B cell (primary cell): ENCODE data around the gene TBC1D3B. TPM values are rescaled to one million over a fixed set of nuclear protein-coding genes. Genes with fewer than 3 reads are reported as not detected.

Source experiments
- ATAC-seq: fragments of 200-7000 bp; cut with Tn5 transposase; one replicate; pipeline ENCODE4 v1.10.0; 2021; ENCODE audit warnings: low read depth, mild to moderate bottlenecking, moderate number of reproducible peaks, moderate library complexity
- CTCF ChIA-PET: fragments of 350-600 bp; sonication (Branson Sonifier 250); formaldehyde crosslinking; loops from one replicate; lab custom pipeline; 2021; ENCODE audit warnings: antibody characterized with exemption, inconsistent platforms; lab: Charles Lee
- POLR2A ChIA-PET: fragments of 350-600 bp; sonication (Branson Sonifier 250); formaldehyde crosslinking; loops from one replicate; lab custom pipeline; 2021; ENCODE audit warnings: antibody characterized with exemption; lab: Charles Lee
- DNase-seq: peaks from one replicate; pipeline ENCODE4 v3.0.0; 2013
- H2AFZ ChIP-seq: 2 replicates; pipeline ENCODE4 v1.6.1; 2012; ENCODE audit warnings: mild to moderate bottlenecking, low read depth, low read length; ENCODE audit not compliant: insufficient read depth, poor library complexity, severe bottlenecking
- H3K27ac ChIP-seq, 2 donors: 1 replicate in 1 of 2; 2 replicates in 1 of 2; pipeline ENCODE4 v1.5.1; 2012 to 2013; ENCODE audit warnings: low read length in 2 of 2, mild to moderate bottlenecking in 2 of 2, moderate library complexity in 1 of 2
- H3K27me3 ChIP-seq, 4 experiments: fragments of 200-600 bp in 1 of 4; sonication (generic) in 1 of 4; replicated peaks in 1 of 4; 1 replicate in 2 of 4; 2 replicates in 2 of 4; pipeline versions ENCODE4 v1.6.1 to v1.7.0; 2013 to 2016; ENCODE audit warnings: low read length in 3 of 4, mild to moderate bottlenecking in 2 of 4, mixed read lengths in 1 of 4, moderate library complexity in 1 of 4; ENCODE audit not compliant: insufficient read depth in 4 of 4, control insufficient read depth in 3 of 4; ENCODE audit errors: control extremely low read depth in 1 of 4
- H3K36me3 ChIP-seq, 2 experiments: replicated peaks in 1 of 2; 1 replicate in 1 of 2; 2 replicates in 1 of 2; pipeline versions ENCODE4 v1.6.1 to v1.7.1; 2013; ENCODE audit warnings: low read length in 1 of 2; ENCODE audit not compliant: insufficient read depth in 2 of 2, control insufficient read depth in 1 of 2; ENCODE audit errors: control extremely low read depth in 1 of 2, extremely low read depth in 1 of 2
- H3K4me1 ChIP-seq, 2 donors: fragments of 200-600 bp in 1 of 2; sonication (generic) in 1 of 2; 1 replicate in 1 of 2; 2 replicates in 1 of 2; pipeline versions ENCODE4 v1.5.1 to v1.6.1; 2013 to 2017; ENCODE audit warnings: low read length in 2 of 2; ENCODE audit not compliant: control insufficient read depth in 2 of 2, insufficient read depth in 2 of 2
- H3K4me2 ChIP-seq: replicated peaks from 2 replicates; pipeline ENCODE3; 2012; ENCODE audit warnings: mild to moderate bottlenecking, low read depth, low read length; ENCODE audit not compliant: poor library complexity, severe bottlenecking
- H3K4me3 ChIP-seq, 5 experiments: fragments of 200-600 bp in 1 of 5; sonication (generic) in 1 of 5; 1 replicate in 3 of 5; 2 replicates in 2 of 5; pipeline versions ENCODE4 v1.5.1 to v1.7.0; 2011 to 2016; ENCODE audit warnings: low read length in 4 of 5, mild to moderate bottlenecking in 4 of 5, low read depth in 2 of 5, control low read depth in 1 of 5, moderate library complexity in 1 of 5; ENCODE audit not compliant: insufficient read depth in 1 of 5; ENCODE audit errors: control extremely low read depth in 1 of 5, extremely low read depth in 1 of 5
- H3K79me2 ChIP-seq: fragments of 200-600 bp; sonication (generic); one replicate; pipeline ENCODE4 v1.6.0; 2016; ENCODE audit warnings: low read length; ENCODE audit not compliant: control insufficient read depth, insufficient read depth
- H3K9ac ChIP-seq: fragments of 200-600 bp; sonication (generic); 2 replicates; pipeline ENCODE4 v1.6.1; 2017; ENCODE audit warnings: mild to moderate bottlenecking, low read length, moderate library complexity
- H3K9me3 ChIP-seq, 3 donors: one replicate each; pipeline versions ENCODE4 v1.6.1 to v1.7.1; 2013; ENCODE audit warnings: low read length in 2 of 3; ENCODE audit not compliant: control insufficient read depth in 2 of 3, insufficient read depth in 1 of 3; ENCODE audit errors: control extremely low read depth in 1 of 3
- H4K20me1 ChIP-seq: 2 replicates; pipeline ENCODE4 v1.6.0; 2012; ENCODE audit warnings: mild to moderate bottlenecking, low read length; ENCODE audit not compliant: insufficient read depth, control insufficient read depth, poor library complexity, severe bottlenecking
- H3K27ac Mint-ChIP-seq: one replicate; pipeline ENCODE4 v1.8.0; 2021; ENCODE audit warnings: mixed read lengths
- H3K27me3 Mint-ChIP-seq: one replicate; pipeline ENCODE4 v1.8.0; 2021; ENCODE audit warnings: mixed read lengths
- H3K4me1 Mint-ChIP-seq: one replicate; pipeline ENCODE4 v1.8.0; 2021; ENCODE audit warnings: mixed read lengths
- H3K4me3 Mint-ChIP-seq: one replicate; pipeline ENCODE4 v1.8.0; 2021; ENCODE audit warnings: mixed read lengths
- H3K9me3 Mint-ChIP-seq: one replicate; pipeline ENCODE4 v1.8.0; 2022; ENCODE audit warnings: mixed read lengths; ENCODE audit not compliant: insufficient read depth
- EZH2 ChIP-seq: IDR thresholded peaks from 2 replicates; pipeline ENCODE4 v1.6.1; 2012; ENCODE audit warnings: borderline replicate concordance, low read depth, mild to moderate bottlenecking, moderate library complexity, low read length; ENCODE audit not compliant: insufficient read depth, poor library complexity, severe bottlenecking
- WGBS: methylation state at CpG from one replicate; pipeline ENCODE4 v1.1.5; 2013; ENCODE audit warnings: missing lambda C conversion rate; ENCODE audit not compliant: insufficient coverage; 5-methylcytosine and 5-hydroxymethylcytosine counted together
- intact Hi-C: fragments of 100-400 bp; cut with micrococcal nuclease; formaldehyde crosslinking; loops from one replicate; pipeline ENCODE4 v1.10.0; 2022
- polyA plus RNA-seq: library from polyadenylated mRNA; depleted of rRNA; stranded (reverse); fragments of >200 nt; gene quantifications from 2 replicates; pipeline ENCODE4 v1.2.3, GENCODE V29; 2012
- total RNA-seq, 2 donors: library from RNA; stranded (reverse); fragments of 120-200 nt in 1 of 2; gene quantifications; 1 replicate in 1 of 2; 2 replicates in 1 of 2; pipeline versions ENCODE4 v1.2.3 to v1.2.4, GENCODE V29; 2013 to 2022
- TF ChIP-seq, protein P1 (sequence below): fragments of 200-600 bp; IDR thresholded peaks from one replicate; pipeline ENCODE4 v1.8.0; 2022; ENCODE audit warnings: antibody characterized with exemption, mild to moderate bottlenecking

The TBC1D3B gene
- total and polyA plus RNA-seq, 2 donors (not counting 1 experiment from before 2014, with no cell fraction given) = 3.2 to 17.3 TPM

DNA sequence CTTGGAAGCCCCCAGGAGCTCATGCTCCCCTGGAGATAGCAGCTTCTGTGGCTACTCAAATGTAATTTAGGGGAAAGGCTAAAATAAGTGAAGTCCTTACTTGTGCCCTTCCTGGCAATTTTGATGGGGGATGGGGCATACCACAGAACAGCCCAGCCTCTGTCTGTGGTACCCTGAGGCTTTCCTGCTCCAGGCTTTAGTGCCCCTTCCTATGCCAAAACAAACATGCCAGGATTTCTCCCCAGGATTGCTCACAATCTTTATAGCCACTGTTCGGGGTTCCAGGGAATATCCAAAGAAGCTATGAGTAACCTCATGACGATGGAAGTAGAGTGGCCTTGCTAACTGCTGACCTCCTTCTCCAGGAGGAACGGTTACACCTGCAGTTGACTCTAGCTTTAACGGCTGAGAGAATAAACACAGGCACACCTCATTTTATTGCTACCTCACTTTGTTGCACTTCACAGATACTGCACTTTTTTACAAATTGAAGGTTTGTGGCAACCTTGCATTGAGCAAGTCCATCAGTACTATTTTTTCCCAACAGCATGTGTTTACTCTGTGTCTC is 47.9 kb downstream of the TBC1D3B start:
- H3K79me2 ChIP-seq = no peaks in the 10 kb centered on the region
- peak overlapping the region; percentile 79 for H3K4me3 Mint-ChIP-seq
- DNase-seq (no peak), ATAC-seq (no peak)
- peaks cover 0 to 29% (median 24%) of the 10 kb centered on the region in 3 donors for H3K9me3 ChIP-seq
- ChIA-PET POLR2A (no interaction called here), CTCF (interaction anchor here (1.2 to 1.6 kb wide), 5 partner anchors 8 to 152 kb away, joined by 3 to 10 read pairs (median 3); no protein-coding TSS in a partner anchor)
- peaks cover 74% of the 10 kb centered on the region for H3K4me1 Mint-ChIP-seq
- no peaks in the 10 kb centered on the region for H3K36me3 ChIP-seq
- peak overlapping the region in 3 of 5 experiments; percentile 13 to 24 (median 16) for H3K4me3 ChIP-seq
- WGBS = 64% methylated on average over 4 of the region's 4 CpGs
- no peaks in the 10 kb centered on the region for H4K20me1 ChIP-seq
- no peaks in the 10 kb centered on the region for H3K27me3 Mint-ChIP-seq
- H3K9ac ChIP-seq = peak overlapping the region; percentile 48
- peak overlapping the region; percentile 61 for H3K4me2 ChIP-seq
- intact Hi-C loops = loop anchor here (5.0 kb wide), 1 partner anchor 56 kb away; no protein-coding TSS in a partner anchor
- no peaks in the 10 kb centered on the region for H3K27me3 ChIP-seq
- H3K27ac ChIP-seq = peak overlapping the region; percentile 71 to 89
- H3K27ac Mint-ChIP-seq = peak overlapping the region; percentile 86
- H3K4me1 ChIP-seq = peaks cover 75 to 83% of the 10 kb centered on the region in 2 donors
- H3K9me3 Mint-ChIP-seq = peaks cover 4% of the 10 kb centered on the region
- H2AFZ ChIP-seq = no peak overlapping the region
- TF ChIP-seq, protein P1, sequence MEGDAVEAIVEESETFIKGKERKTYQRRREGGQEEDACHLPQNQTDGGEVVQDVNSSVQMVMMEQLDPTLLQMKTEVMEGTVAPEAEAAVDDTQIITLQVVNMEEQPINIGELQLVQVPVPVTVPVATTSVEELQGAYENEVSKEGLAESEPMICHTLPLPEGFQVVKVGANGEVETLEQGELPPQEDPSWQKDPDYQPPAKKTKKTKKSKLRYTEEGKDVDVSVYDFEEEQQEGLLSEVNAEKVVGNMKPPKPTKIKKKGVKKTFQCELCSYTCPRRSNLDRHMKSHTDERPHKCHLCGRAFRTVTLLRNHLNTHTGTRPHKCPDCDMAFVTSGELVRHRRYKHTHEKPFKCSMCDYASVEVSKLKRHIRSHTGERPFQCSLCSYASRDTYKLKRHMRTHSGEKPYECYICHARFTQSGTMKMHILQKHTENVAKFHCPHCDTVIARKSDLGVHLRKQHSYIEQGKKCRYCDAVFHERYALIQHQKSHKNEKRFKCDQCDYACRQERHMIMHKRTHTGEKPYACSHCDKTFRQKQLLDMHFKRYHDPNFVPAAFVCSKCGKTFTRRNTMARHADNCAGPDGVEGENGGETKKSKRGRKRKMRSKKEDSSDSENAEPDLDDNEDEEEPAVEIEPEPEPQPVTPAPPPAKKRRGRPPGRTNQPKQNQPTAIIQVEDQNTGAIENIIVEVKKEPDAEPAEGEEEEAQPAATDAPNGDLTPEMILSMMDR = no peak
- no peak for TF ChIP-seq EZH2

DNA sequence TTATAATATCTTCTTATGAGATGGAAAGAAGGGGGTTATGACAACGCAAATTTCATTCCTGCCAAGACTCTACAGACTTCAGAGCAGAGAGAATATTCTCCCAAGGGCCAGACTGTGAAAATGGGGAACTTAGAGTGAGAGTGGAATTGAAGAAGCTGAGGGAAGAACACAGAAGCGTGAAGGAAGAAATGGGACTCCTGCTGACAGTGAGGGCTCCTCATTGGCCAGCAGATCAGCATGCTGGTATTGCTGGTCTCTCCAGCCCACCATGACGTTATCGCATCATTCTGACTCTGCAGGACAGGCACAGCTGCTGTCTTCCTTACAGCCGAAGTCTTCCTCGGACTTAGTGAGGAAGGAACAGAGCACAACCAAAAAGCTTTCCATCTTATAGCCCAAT is 48.5 kb downstream of the TBC1D3B start:
- peak overlapping the region in 4 of 5 experiments; percentile 16 to 41 (median 31) for H3K4me3 ChIP-seq
- no peaks in the 10 kb centered on the region for H3K79me2 ChIP-seq
- Mint-ChIP-seq H3K9me3 (peaks cover 4% of the 10 kb centered on the region), H3K27ac (peak overlapping the region; percentile 86), H3K4me1 (peaks cover 68% of the 10 kb centered on the region), H3K4me3 (peak overlapping the region; percentile 79), H3K27me3 (no peaks in the 10 kb centered on the region)
- CTCF ChIA-PET = interaction anchor here (1.2 to 1.6 kb wide), 3 partner anchors 8 to 55 kb away, joined by 3 to 10 read pairs (median 6); no protein-coding TSS in a partner anchor
- POLR2A ChIA-PET = no interaction called here
- H3K27ac ChIP-seq = peak overlapping the region; percentile 71 to 89
- DNase-seq (peak; percentile 48), ATAC-seq (peak; percentile 23)
- peaks cover 69 to 77% of the 10 kb centered on the region in 2 donors for H3K4me1 ChIP-seq
- H4K20me1 ChIP-seq = no peaks in the 10 kb centered on the region
- no peak for TF ChIP-seq EZH2
- TF ChIP-seq, protein P1 = no peak
- no peak overlapping the region for H2AFZ ChIP-seq
- peak overlapping the region; percentile 61 for H3K4me2 ChIP-seq
- WGBS = 55% methylated on average over 4 of the region's 6 CpGs
- intact Hi-C loops = loop anchor here (2.0 to 5.0 kb wide), 2 partner anchors 37 to 56 kb away; partner anchors contain the start of gene CCL3
- H3K36me3 ChIP-seq = no peaks in the 10 kb centered on the region
- peak overlapping the region; percentile 48 for H3K9ac ChIP-seq
- peaks cover 0 to 29% (median 24%) of the 10 kb centered on the region in 3 donors for H3K9me3 ChIP-seq
- no peaks in the 10 kb centered on the region for H3K27me3 ChIP-seq
